Stimulated activated CD4-positive, alpha-beta T cell treated with anti-CD3 and anti-CD28 coated beads, Interleukin-4, amount 100 ng/mL, for 1 hour (primary cell): ENCODE data around the gene NEK11.
"Not testable (repeated sequence)": the region's sequence is repeated elsewhere in the genome, so short reads cannot be mapped to it uniquely, and the experiment has no call there.

Source experiments
- DNase-seq: peaks from one replicate; pipeline ENCODE4 v3.0.0-alpha.2; 2020

Gene NEK11

GRCh38 chr3:131317667-131318066 is 291.0 kb downstream of the NEK11 start:
- no peak for DNase-seq

- DNase-seq: no peak
These were observed 296.3 kb downstream of the NEK11 start for GRCh38 chr3:131323014-131323413.

DNA sequence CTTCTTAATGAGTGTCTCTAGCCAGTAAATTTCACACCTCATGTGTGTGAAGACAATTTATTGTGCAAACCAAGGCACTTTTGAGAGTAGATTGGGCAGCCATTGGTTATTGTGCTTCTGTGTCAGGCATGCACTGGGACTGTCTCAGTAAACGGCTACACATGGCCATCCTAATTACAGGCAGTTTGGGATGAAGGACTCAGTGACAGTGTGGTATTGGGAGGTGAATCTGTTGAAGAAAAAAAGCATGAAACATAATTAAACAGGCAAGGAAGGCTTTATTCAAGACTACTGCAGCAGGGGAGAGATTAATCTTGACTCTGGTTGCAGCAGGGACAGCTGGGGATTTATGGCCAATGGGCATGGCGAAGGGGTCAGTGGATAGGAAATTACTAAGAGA is 297.1 kb downstream of the NEK11 start:
- no peak for DNase-seq

- DNase-seq: no peak
These were observed 298.2 kb downstream of the NEK11 start for GRCh38 chr3:131324923-131325322.

- no peak for DNase-seq
These were observed 299.6 kb downstream of the NEK11 start for GRCh38 chr3:131326307-131326706.

GRCh38 chr3:131328721-131329120 is 302.0 kb downstream of the NEK11 start:
- DNase-seq: no peak

- no peak for DNase-seq
These were observed 303.1 kb downstream of the NEK11 start for GRCh38 chr3:131329774-131330173.

- DNase-seq: not testable (repeated sequence)
These were observed 304.9 kb downstream of the NEK11 start for GRCh38 chr3:131331456-131332085.

GRCh38 chr3:131338948-131339640 is 312.4 kb downstream of the NEK11 start:
- DNase-seq: no peak

GRCh38 chr3:131341761-131342160 is 315.1 kb downstream of the NEK11 start:
- no peak for DNase-seq

- DNase-seq: no peak
These were observed 322.2 kb downstream of the NEK11 start for GRCh38 chr3:131348911-131349310.

DNA sequence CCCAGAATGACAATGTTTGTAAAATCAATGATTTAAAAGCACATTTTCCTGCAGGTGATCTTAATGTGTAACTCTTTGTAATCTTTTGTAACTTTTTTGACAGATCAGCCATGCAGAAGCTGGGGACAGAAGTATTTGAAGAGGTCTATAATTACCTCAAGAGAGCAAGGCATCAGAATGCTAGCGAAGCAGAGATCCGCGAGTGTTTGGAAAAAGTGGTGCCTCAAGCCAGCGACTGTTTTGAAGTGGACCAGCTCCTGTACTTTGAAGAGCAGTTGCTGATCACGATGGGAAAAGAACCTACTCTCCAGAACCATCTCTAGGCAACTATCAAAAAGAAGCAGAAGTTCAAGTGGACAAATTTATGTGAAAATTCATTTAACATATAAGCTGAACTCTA is 322.8 kb downstream of the NEK11 start:
- no peak for DNase-seq

DNA sequence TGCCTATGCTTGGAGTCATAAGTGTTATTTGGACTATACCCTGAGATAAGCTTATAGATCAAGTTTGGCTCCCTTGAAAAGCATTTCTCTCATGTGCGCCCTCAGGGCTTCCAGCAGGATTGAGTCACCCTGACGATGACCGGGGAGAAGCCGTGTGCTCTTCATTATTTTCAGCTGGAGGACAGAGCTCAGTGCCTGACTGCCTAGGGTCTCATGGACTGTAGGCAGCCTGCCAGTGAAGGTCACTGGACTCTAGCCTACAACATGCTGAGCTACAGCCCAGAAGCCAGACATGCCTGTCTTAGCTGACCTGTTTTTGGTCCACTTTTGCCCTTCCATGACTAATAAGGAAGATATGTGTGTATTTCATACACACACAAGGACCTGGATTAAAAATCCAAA is 323.3 kb downstream of the NEK11 start:
- DNase-seq: no peak

GRCh38 chr3:131350506-131350905 is 323.8 kb downstream of the NEK11 start:
- no peak for DNase-seq

DNA sequence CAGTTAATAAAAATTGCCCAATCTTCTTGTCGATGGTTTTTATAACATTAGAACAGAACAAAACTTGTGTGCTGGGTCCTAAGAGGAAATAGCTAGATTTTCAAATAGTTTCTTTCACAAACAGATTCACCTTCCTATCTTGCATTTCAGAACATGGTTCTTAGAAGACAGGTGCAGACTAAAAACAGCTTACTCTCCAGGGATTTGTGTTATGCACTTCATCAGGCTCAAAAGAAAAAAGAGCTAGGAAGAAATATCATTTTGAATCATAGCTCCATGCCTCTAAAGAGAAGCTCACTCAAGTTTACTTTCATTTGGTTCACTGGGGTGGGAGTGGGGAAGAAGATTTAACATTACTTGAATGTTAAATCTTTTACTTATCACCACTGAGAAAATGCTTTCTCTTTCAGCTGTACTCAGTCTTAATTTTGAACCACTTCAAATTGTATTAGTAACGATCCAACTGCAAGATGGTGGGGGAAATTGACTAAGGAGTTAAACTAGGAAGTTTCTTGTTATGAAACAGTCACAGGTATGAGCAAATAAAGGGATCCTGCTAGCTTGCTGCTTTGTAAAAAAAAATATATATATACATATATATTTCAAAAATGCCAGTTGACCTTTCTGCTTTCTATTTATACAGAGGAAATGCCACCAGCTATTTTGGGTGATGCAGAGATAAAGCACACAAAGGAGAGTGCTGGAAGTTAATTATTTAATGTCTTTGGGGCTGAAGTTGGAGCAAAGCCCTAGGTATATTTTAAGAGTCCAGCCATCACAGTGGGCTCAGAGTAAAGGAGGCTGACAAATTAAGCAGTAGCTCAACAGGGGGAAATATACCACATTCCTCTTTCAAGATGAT is 326.6 kb downstream of the NEK11 start:
- DNase-seq: no peak

GRCh38 chr3:131353986-131354385 is 327.3 kb downstream of the NEK11 start:
- DNase-seq: no peak

- no peak for DNase-seq
These were observed 329.4 kb downstream of the NEK11 start for GRCh38 chr3:131356006-131356595.

DNA sequence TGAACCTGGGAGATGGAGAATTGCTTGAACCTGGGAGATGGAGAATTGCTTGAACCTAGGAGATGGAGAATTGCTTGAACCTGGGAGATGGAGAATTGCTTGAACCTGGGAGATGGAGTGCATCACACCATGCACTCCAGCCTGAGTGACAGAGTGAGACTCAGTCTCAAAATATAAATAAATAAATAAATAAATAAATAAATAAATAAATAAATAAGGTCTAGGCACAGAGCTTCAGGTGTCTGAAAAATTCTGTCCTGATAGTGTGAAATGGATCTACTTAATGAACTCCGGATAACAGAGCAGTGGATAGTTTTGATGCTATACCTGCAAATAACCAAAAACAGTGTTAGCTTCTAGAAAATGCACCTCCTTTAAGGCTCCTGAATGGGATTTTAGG is 330.6 kb downstream of the NEK11 start:
- no peak for DNase-seq

- no peak for DNase-seq
These were observed 333.6 kb downstream of the NEK11 start for GRCh38 chr3:131360191-131360755.

GRCh38 chr3:131361066-131361463 is 334.4 kb downstream of the NEK11 start:
- DNase-seq: not testable (repeated sequence)

DNA sequence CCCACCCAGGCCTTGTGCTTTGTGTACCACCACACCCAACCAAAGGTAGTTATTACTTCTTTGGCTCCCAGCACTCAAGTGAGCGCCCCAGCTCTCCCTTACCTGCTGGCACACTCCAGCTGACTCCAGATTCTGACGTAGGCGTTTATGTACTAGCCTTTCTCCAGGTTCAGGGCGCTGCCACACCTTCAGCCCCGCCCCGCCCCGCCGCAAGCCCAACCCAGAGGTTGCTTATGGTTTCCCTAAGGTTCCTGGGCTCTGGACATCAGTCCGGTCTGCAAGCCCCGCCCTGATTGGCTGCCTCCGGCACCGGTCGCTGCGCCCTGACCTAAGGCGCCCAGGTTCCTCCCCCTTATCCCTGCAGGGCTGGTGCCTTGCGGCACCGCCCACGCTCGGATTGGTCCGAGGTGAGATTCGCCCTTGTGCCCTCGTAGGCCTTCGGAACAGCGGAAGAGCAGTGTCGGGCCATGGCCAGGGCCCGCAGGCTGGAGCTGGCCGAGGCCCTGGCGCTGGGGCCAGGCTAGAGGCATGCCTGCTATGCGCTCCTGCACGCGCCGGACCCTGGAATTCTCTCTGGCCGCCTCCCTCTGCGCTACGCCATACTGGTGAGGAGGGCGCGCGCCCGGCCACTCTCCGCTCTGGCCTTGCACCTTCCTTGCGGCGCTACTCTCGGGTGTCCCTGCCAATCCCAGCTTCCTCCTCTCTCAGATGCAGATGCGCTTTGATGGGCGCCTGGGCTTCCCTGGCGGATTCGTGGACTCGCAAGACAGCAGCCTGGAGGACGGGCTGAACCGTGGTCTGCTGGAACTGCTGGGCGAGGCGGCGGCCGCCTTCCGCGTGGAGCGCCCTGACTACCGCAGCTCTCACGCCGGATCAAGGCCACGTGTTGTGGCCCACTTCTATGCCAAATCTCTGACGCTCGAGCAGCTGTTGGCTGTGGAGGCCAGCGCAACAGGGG is 335.1 kb downstream of the NEK11 start:
- no peak for DNase-seq

- no peak for DNase-seq
These were observed 336.6 kb downstream of the NEK11 start for GRCh38 chr3:131363275-131363674.
